ENCODE measurements around the gene LPIN2. TPM values are rescaled to one million over a fixed set of nuclear protein-coding genes. Genes with fewer than 3 reads are reported as not detected.

Gene LPIN2
- total and polyA plus RNA-seq, 4 donors: 43.7 to 65.6 (median 49.5) TPM

GRCh38 chr18:2984091-2984490, 28.9 kb downstream of the LPIN2 start:
- Histone ChIP-seq H3K4me1 (ENCODE audit: control insufficient read depth, insufficient read depth, low read length) (no peaks in the 10 kb centered on the region), H3K27me3 (ENCODE audit: control insufficient read depth, insufficient read depth, low read length) (no peaks in the 10 kb centered on the region), H3K36me3 (ENCODE audit: control insufficient read depth, insufficient read depth, low read length) (no peaks in the 10 kb centered on the region), H3K4me3 (ENCODE audit: low read depth, low read length) (no peak overlapping the region), H3K27ac (ENCODE audit: low read depth, low read length) (no peak overlapping the region), H3K9me3 (ENCODE audit: control insufficient read depth, insufficient read depth, low read length) (no peaks in the 10 kb centered on the region)
- no peak for DNase-seq (ENCODE audit: low read depth in 4 of 6, low spot score in 6 of 6)
- WGBS (ENCODE audit: insufficient coverage): 100% methylated on average over 1 of the region's 3 CpGs

- no peak for DNase-seq (ENCODE audit: low read depth in 4 of 6, low spot score in 6 of 6)
- Histone ChIP-seq H3K27ac (ENCODE audit: low read depth, low read length) (no peak overlapping the region), H3K4me3 (ENCODE audit: low read depth, low read length) (no peak overlapping the region), H3K36me3 (ENCODE audit: control insufficient read depth, insufficient read depth, low read length) (no peaks in the 10 kb centered on the region), H3K27me3 (ENCODE audit: control insufficient read depth, insufficient read depth, low read length) (no peaks in the 10 kb centered on the region), H3K4me1 (ENCODE audit: control insufficient read depth, insufficient read depth, low read length) (peaks cover 4% of the 10 kb centered on the region), H3K9me3 (ENCODE audit: control insufficient read depth, insufficient read depth, low read length) (no peaks in the 10 kb centered on the region)
- WGBS (ENCODE audit: insufficient coverage): no CpG with 5 or more reads among the region's 2 CpGs
Measured at GRCh38 chr18:2983296-2983695, 29.6 kb downstream of the LPIN2 start.

GRCh38 chr18:2982452-2983269, 30.3 kb downstream of the LPIN2 start:
- DNase-seq (ENCODE audit: low read depth in 4 of 6, low spot score in 6 of 6): no peak
- H3K27ac ChIP-seq (ENCODE audit: low read depth, low read length): no peak overlapping the region
- H3K9me3 ChIP-seq (ENCODE audit: control insufficient read depth, insufficient read depth, low read length): no peaks in the 10 kb centered on the region
- no peaks in the 10 kb centered on the region for H3K36me3 ChIP-seq (ENCODE audit: control insufficient read depth, insufficient read depth, low read length)
- no peak overlapping the region for H3K4me3 ChIP-seq (ENCODE audit: low read depth, low read length)
- peaks cover 4% of the 10 kb centered on the region for H3K4me1 ChIP-seq (ENCODE audit: control insufficient read depth, insufficient read depth, low read length)
- H3K27me3 ChIP-seq (ENCODE audit: control insufficient read depth, insufficient read depth, low read length): no peaks in the 10 kb centered on the region
- WGBS (ENCODE audit: insufficient coverage): no CpG with 5 or more reads among the region's 2 CpGs

- H3K4me1 ChIP-seq (ENCODE audit: control insufficient read depth, insufficient read depth, low read length): peaks cover 4% of the 10 kb centered on the region
- no peaks in the 10 kb centered on the region for H3K27me3 ChIP-seq (ENCODE audit: control insufficient read depth, insufficient read depth, low read length)
- no peaks in the 10 kb centered on the region for H3K36me3 ChIP-seq (ENCODE audit: control insufficient read depth, insufficient read depth, low read length)
- no peak overlapping the region for H3K27ac ChIP-seq (ENCODE audit: low read depth, low read length)
- no peak overlapping the region for H3K4me3 ChIP-seq (ENCODE audit: low read depth, low read length)
- DNase-seq (ENCODE audit: low read depth in 4 of 6, low spot score in 6 of 6): no peak
- WGBS (ENCODE audit: insufficient coverage): no CpG with 5 or more reads among the region's 1 CpG
- H3K9me3 ChIP-seq (ENCODE audit: control insufficient read depth, insufficient read depth, low read length): no peaks in the 10 kb centered on the region
Measured at GRCh38 chr18:2982022-2982421, 30.9 kb downstream of the LPIN2 start.

GRCh38 chr18:2981212-2981728, 31.7 kb downstream of the LPIN2 start:
- WGBS (ENCODE audit: insufficient coverage): no CpG with 5 or more reads among the region's 6 CpGs
- H3K4me1 ChIP-seq (ENCODE audit: control insufficient read depth, insufficient read depth, low read length): peaks cover 4% of the 10 kb centered on the region
- no peaks in the 10 kb centered on the region for H3K36me3 ChIP-seq (ENCODE audit: control insufficient read depth, insufficient read depth, low read length)

GRCh38 chr18:2979871-2980790, 32.8 kb downstream of the LPIN2 start:
- Histone ChIP-seq H3K4me3 (ENCODE audit: low read depth, low read length) (no peak overlapping the region), H3K27ac (ENCODE audit: low read depth, low read length) (no peak overlapping the region), H3K4me1 (ENCODE audit: control insufficient read depth, insufficient read depth, low read length) (peaks cover 4% of the 10 kb centered on the region), H3K27me3 (ENCODE audit: control insufficient read depth, insufficient read depth, low read length) (no peaks in the 10 kb centered on the region), H3K9me3 (ENCODE audit: control insufficient read depth, insufficient read depth, low read length) (no peaks in the 10 kb centered on the region), H3K36me3 (ENCODE audit: control insufficient read depth, insufficient read depth, low read length) (no peaks in the 10 kb centered on the region)
- DNase-seq (ENCODE audit: low read depth in 4 of 6, low spot score in 6 of 6): no peak
- WGBS (ENCODE audit: insufficient coverage): 0% methylated on average over 1 of the region's 8 CpGs

More at GRCh38 chr18:2981212-2981728, 31.7 kb downstream of the LPIN2 start:
- Histone ChIP-seq H3K27ac (ENCODE audit: low read depth, low read length) (peak overlapping the region; percentile 6), H3K27me3 (ENCODE audit: control insufficient read depth, insufficient read depth, low read length) (no peaks in the 10 kb centered on the region), H3K4me3 (ENCODE audit: low read depth, low read length) (no peak overlapping the region), H3K9me3 (ENCODE audit: control insufficient read depth, insufficient read depth, low read length) (no peaks in the 10 kb centered on the region)
- DNase-seq (ENCODE audit: low read depth in 4 of 6, low spot score in 6 of 6): no peak

- no peak for DNase-seq (ENCODE audit: low read depth in 4 of 6, low spot score in 6 of 6)
- no peak overlapping the region for H3K27ac ChIP-seq (ENCODE audit: low read depth, low read length)
Measured at GRCh38 chr18:2979129-2979528, 33.8 kb downstream of the LPIN2 start.

GRCh38 chr18:2978661-2979106, 34.3 kb downstream of the LPIN2 start:
- peak in 1 of 6 donors; percentile 34 for DNase-seq (ENCODE audit: low read depth in 4 of 6, low spot score in 6 of 6)
- 79% methylated on average over 3 of the region's 3 CpGs for WGBS (ENCODE audit: insufficient coverage)
- Histone ChIP-seq H3K27me3 (ENCODE audit: control insufficient read depth, insufficient read depth, low read length) (no peaks in the 10 kb centered on the region), H3K4me1 (ENCODE audit: control insufficient read depth, insufficient read depth, low read length) (peaks cover 4% of the 10 kb centered on the region), H3K36me3 (ENCODE audit: control insufficient read depth, insufficient read depth, low read length) (no peaks in the 10 kb centered on the region), H3K4me3 (ENCODE audit: low read depth, low read length) (no peak overlapping the region), H3K27ac (ENCODE audit: low read depth, low read length) (peak overlapping the region; percentile 29), H3K9me3 (ENCODE audit: control insufficient read depth, insufficient read depth, low read length) (no peaks in the 10 kb centered on the region)

More at GRCh38 chr18:2979129-2979528, 33.8 kb downstream of the LPIN2 start:
- peaks cover 4% of the 10 kb centered on the region for H3K4me1 ChIP-seq (ENCODE audit: control insufficient read depth, insufficient read depth, low read length)
- no peaks in the 10 kb centered on the region for H3K27me3 ChIP-seq (ENCODE audit: control insufficient read depth, insufficient read depth, low read length)
- no peak overlapping the region for H3K4me3 ChIP-seq (ENCODE audit: low read depth, low read length)
- H3K36me3 ChIP-seq (ENCODE audit: control insufficient read depth, insufficient read depth, low read length): no peaks in the 10 kb centered on the region
- H3K9me3 ChIP-seq (ENCODE audit: control insufficient read depth, insufficient read depth, low read length): no peaks in the 10 kb centered on the region
- 100% methylated on average over 2 of the region's 3 CpGs for WGBS (ENCODE audit: insufficient coverage)

GRCh38 chr18:2978208-2978607, 34.7 kb downstream of the LPIN2 start:
- WGBS (ENCODE audit: insufficient coverage): 83% methylated on average over 1 of the region's 3 CpGs
- no peaks in the 10 kb centered on the region for H3K27me3 ChIP-seq (ENCODE audit: control insufficient read depth, insufficient read depth, low read length)
- H3K27ac ChIP-seq (ENCODE audit: low read depth, low read length): peak overlapping the region; percentile 29
- no peak overlapping the region for H3K4me3 ChIP-seq (ENCODE audit: low read depth, low read length)
- H3K36me3 ChIP-seq (ENCODE audit: control insufficient read depth, insufficient read depth, low read length): no peaks in the 10 kb centered on the region
- no peak for DNase-seq (ENCODE audit: low read depth in 4 of 6, low spot score in 6 of 6)
- no peaks in the 10 kb centered on the region for H3K9me3 ChIP-seq (ENCODE audit: control insufficient read depth, insufficient read depth, low read length)
- H3K4me1 ChIP-seq (ENCODE audit: control insufficient read depth, insufficient read depth, low read length): peaks cover 4% of the 10 kb centered on the region

All from spinal cord (tissue), 10 donors.